Fibroblast of upper back skin (primary cell): ENCODE measurements around the gene LRPAP1.
"Not testable (repeated sequence)": the region's sequence is repeated elsewhere in the genome, so short reads cannot be mapped to it uniquely, and the experiment has no call there.

Experiments used
- DNase-seq: peaks from one replicate; pipeline ENCODE4 v3.0.0-alpha.2; 2013

The LRPAP1 gene

GRCh38 chr4:3518511-3518880, 13.7 kb downstream of the LRPAP1 start:
- DNase-seq: no peak

GRCh38 chr4:3517731-3518510, 14.3 kb downstream of the LRPAP1 start:
- no peak for DNase-seq

- DNase-seq: no peak
These were observed 15.1 kb downstream of the LRPAP1 start for GRCh38 chr4:3516836-3517730.

- DNase-seq: no peak
These were observed 16.0 kb downstream of the LRPAP1 start for GRCh38 chr4:3516061-3516835.

GRCh38 chr4:3515646-3516045, 16.6 kb downstream of the LRPAP1 start:
- no peak for DNase-seq

GRCh38 chr4:3514806-3515501, 17.3 kb downstream of the LRPAP1 start:
- DNase-seq: no peak

GRCh38 chr4:3514221-3514780, 17.9 kb downstream of the LRPAP1 start:
- DNase-seq: no peak

GRCh38 chr4:3513807-3514206, 18.4 kb downstream of the LRPAP1 start:
- DNase-seq: no peak

GRCh38 chr4:3512719-3513118, 19.5 kb downstream of the LRPAP1 start:
- DNase-seq: no peak

- DNase-seq: no peak
These were observed 19.9 kb downstream of the LRPAP1 start for GRCh38 chr4:3512279-3512678.

- DNase-seq: not testable (repeated sequence)
These were observed 20.6 kb downstream of the LRPAP1 start for GRCh38 chr4:3511601-3512000.

GRCh38 chr4:3511187-3511586, 21.0 kb downstream of the LRPAP1 start:
- no peak for DNase-seq

GRCh38 chr4:3510481-3510880, 21.7 kb downstream of the LRPAP1 start:
- no peak for DNase-seq

- no peak for DNase-seq
These were observed 23.7 kb downstream of the LRPAP1 start for GRCh38 chr4:3508542-3508941.

- DNase-seq: no peak
These were observed 27.0 kb downstream of the LRPAP1 start for GRCh38 chr4:3505231-3505630.

- DNase-seq: no peak
These were observed 29.0 kb downstream of the LRPAP1 start for GRCh38 chr4:3502941-3503936.

- no peak for DNase-seq
These were observed 30.3 kb downstream of the LRPAP1 start for GRCh38 chr4:3501825-3502425.

- DNase-seq: no peak
These were observed 30.9 kb downstream of the LRPAP1 start for GRCh38 chr4:3501126-3501824.

- DNase-seq: no peak
These were observed 31.6 kb downstream of the LRPAP1 start for GRCh38 chr4:3500634-3501101.

GRCh38 chr4:3500111-3500510, 32.1 kb downstream of the LRPAP1 start:
- DNase-seq: no peak
